Activated effector memory CD4-positive, alpha-beta T cell treated with Interleukin-2 at 50 U/mL for 16 hours (primary cell): ENCODE measurements around the gene FIZ1.

Experiments used
- DNase-seq: peaks from one replicate; pipeline ENCODE4 v3.0.0-alpha.2; 2020

The FIZ1 gene

DNA sequence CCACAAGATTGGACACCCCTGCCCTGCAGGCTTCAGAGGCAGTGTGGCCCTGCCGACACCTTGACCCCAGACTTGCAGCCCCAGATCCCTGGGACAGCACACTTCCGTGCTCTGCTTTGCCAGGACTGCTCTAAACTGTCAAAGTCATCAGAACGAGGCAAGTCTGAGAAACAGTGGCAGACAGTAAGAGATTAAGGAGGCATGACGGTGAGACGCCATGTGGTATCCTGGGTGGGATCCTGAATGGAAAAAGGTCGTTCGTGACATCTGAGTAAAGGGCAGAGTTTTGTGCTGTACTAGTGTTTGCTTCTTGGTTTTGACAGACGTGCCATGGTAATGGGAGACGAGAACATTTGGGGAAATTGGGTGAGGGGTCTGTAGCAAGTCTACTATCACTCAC, 32.5 kb downstream of the FIZ1 start:
- DNase-seq = no peak

DNA sequence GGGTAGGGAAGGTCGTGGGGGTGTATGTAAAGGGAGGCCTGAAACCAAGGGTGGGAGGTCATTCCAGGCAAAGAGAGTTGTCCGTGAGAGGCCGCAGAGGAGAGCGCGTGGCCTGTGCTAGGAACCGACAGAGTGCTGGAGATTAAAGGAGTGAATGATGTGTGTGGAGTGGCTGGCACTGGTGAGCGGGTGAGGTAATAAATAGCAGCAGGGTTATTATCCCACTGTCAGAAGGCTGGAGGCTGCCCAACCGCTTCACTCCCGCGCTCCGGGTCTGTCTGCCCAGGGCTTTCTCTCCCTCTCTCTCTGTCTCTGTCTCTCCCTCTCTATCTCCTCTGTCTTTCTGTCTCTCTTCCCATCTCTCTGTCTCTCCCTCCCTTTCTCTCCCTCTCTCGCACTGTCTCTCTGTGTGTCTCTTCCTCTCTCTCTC, 36.0 kb downstream of the FIZ1 start:
- no peak for DNase-seq

DNA sequence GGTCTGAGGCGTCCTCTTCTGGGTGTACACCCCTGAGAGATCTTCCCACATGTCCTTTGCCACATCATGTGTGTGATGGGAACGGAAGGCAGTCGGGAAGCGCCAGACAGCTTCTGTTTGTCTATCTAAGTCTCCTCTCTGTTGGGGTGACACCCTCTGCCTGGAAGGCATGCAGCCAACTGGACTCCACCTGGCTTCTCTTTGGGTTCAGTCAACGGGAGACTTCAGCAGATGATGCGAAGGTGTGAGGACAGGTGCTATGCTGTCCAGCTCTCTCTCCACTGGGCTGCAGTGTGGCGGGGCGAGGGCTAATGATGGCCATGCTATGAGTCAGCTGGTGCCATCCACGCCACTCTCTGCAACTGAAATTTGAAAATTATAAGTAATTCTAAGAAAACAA, 39.6 kb downstream of the FIZ1 start:
- no peak for DNase-seq

DNA sequence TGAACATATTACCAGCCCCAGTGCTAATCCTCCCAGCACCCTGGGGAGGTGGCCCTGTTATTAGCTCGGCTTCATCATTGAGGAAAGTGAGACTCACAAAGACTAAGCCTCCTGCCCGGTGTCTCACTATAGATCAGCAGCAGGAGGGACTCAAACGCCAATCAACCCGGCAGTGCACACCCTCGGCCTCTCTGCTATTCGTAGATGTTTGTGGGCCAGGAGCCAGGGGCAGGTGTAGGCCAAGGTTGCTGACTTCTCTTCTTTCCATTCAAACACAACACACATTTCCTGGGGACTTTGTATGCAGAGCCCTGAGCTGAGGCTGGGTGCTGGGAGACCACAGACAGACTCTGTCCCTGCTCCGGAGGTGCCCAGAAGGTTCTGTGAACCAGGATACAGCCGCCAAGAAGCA, 44.6 kb downstream of the FIZ1 start:
- no peak for DNase-seq

DNA sequence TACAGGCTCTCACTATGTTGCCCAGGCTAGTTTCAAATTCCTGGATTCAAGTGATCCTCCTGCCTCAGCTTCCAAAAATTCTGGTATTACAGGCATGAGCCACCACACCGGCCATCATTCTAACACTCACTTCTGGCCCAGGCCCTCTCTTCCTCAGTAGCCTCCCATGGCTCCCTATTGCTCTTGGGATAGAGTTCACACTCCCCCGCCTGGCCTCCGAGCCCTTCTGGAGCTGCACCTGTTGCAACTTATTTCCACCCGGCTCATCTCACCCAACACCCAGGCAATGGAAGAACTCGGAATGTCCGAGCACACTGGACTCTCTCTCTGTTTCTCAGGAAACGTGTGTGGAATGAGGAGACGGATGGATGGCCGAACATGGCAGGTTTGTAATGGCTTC, 45.0 kb downstream of the FIZ1 start:
- no peak for DNase-seq

DNA sequence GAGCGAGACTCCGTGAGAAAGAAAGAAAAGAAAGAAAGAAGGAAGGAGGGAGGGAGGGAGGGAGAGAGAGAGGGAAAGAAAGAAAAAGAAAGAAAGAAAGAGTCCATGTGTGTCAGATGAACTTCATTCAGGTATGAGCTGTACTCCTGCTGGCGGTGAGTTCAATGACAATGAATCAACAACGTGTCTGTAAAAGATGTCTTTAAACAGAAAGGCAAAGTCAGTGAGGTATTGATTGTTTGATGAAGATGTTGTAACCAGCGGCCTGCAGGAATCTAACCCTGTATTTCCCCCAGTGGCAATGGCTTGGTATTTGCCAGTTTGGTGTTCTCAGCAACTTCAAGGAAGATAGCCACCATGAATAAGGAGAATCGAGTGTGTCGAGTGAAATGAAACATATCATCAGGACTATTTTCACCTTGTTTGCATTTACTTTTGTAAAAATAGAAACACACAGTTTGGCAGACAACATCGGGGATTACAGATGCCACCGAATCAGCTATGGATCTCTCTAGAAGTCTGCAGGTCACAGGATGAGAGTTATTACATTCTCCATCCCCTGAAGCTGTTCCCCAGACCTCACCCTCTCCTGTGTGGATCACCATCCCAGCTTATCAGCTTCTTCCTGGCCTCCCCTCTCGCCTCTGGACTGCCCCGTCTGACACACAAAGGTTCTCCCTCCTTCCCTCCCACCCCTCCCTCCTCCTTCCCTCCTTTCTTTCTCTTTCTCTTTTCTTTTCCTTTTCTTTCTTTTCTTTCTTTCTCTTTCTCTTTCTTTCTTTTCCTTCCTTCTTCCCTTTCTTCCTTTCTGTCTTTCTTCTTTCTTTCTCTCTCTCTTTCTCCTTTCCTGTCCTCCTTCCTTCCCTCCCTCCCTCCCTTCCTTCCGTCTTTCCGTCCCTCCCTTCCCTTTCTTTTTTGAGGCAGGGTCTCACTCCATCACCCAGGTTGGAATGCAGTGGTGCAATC, 45.8 kb downstream of the FIZ1 start:
- no peak for DNase-seq

DNA sequence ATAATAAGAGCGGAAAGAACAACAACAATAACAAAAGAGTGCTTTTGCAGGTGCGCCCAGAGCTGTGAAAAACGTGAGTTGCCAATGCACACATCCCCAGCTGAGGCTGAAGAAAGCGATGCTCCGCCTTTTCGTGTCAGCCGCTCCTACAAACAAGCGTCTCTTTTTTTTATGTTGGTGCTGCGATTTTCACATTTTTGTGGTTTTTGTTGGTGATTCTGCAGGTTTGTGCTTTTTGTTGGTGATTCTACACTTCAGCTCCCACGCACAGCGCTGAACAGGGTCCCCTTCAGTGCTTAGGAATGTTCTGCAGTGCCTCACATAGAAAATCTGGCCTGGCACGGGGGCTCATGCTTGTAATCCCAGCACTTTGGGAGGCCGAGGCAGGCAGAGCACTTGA, 46.7 kb downstream of the FIZ1 start:
- no peak for DNase-seq

DNA sequence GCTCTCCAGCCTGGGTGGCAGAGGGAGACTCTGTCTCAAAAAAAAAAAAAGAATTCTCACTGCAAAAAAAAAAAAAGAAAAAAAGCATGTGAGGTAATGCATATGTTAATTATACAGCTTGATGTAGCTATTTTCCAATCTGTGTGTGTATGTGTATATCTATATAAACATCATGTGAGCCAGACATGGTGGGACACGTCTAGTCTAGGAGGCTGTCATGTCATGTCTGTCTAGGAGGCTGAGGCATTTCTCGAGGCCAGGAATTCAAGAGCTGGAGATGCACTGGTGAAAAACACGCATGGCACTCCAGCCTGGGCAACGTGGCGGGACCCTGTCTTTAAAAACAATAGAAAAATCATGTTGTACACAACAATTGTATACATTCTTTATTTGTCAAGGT, 47.1 kb downstream of the FIZ1 start:
- no peak for DNase-seq

DNA sequence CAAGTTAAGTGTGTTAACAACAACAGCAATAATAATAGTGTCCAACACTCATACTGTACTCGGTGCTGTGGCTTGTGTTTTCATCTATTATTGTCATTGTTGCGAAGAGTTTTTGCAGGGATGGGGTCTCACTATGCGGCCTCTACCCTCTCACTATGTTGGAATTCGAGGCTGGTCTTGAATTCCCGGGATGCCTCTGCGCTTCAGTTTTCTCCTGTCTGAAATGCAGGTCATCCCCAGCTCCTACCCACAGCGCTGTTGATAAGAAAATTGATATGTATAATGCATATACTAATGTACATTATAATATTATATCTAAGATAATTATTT, 49.0 kb downstream of the FIZ1 start:
- no peak for DNase-seq

DNA sequence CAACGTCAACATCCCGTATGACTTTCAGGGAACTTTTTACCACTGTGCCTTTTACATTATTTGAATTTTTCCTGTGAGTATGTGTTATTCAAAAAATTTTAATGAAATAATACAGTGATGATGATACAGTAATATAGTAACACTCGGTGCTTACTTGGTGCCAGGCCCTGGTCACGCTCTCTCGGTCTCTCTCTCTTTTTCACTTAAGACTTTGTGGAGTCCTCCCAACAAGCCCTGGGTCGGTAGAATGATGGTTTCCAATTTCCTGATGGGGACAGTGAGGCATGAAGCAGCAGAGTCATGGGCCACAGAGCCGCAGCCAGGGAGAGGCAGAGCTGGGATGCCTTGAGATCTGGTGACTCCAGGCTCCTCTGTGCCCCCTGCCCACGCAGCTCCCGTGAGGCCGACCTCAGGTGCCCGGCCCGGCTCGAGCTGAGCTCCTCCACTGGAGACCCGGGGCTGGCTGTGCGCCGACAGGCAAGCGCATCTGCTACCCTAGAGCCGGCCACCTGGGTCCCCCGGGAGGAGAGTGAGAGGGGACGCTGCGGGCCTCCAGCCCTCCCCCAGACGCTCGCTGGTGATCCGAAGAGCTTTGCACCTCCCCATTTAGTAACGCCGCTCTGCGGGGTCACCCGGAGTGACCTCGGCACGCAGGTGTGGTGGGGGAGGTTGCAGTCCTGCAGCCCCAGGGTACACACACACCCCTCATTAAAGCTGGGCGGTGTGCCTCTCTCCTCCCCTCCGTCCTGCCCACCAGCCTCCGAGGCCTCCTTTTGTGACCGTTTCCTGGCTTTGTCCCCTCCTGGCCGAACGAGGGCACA, 49.6 kb downstream of the FIZ1 start:
- DNase-seq = no peak

DNA sequence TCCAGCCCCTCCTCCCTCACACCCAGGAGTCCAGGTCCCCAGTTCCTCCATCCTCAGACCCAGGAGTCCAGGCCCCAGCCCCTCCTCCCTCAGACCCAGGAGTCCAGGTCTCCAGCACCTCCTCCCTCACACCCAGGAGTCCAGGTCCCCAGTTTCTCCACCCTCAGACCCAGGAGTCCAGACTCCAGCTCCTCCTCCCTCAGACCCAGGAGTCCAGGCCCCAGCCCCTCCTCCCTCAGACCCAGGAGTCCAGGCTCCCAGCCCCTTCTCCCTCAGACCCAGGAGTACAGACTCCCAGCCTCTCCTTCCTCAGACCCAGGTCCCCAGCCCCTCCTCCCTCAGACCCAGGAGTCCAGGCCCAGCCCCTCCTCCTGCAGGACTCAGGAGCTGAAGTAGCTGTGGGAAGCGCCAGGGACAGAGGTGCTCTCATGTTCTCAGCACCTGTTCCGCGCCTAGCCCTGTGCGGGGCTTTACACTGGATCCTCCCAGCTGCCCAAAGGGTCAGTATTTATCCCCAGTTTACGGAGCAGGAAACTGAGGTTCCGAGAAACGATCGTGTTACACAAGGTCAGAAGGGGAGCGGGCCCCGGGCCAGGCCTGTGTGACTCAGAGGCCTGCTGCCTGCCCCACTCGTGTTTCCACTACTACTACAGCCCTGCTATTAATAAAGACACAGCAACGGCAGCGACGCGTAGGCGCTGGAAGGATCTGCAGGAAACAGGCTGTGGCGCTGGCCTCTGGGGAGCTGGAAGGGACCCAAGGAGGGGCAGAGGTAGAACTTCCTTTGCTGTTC, 52.3 kb downstream of the FIZ1 start:
- no peak for DNase-seq

DNA sequence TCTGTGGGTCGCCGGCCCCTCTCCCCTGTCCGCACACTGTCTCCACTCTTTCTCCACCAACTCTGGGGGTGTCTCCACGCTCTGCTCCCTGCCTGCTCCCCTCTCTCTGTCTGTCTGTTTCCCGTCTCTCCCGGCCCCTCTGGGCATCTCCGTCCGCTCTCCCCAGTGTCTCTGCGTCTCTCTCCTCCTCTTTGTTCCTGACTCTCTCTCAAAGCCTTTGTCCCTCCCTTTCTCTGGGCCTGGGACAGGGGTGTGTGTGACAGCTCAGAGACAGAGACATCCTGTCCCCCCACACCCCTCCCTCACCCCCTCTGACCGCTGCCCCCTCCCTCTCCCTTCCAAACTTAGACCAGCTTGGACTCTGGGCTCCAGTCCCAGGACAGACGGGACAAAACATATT, 53.3 kb downstream of the FIZ1 start:
- DNase-seq = no peak

DNA sequence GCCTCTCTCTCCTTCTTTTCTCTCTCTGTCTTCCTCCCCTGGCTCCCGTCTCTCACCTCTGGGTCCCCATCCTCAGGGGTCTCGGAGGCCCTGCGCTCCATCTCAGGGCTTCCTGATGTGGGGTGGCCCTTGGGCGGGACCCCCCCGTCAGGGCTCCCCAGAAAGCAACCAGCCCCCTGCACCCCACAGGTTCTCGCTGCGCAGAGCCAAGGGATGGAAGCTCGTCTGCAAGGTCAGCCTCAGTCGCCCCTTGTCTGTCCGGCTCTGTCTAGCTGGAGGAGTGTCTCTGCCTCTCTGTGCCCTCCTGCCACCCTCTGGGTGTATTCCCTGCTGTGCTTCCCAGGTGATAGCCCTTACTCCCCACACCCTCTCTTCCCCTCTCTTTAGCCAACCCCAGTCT, 53.9 kb downstream of the FIZ1 start, which contains the start of gene SBK3:
Gene SBK3 (minus strand): TSS at position 101 of the 400 bp plus-strand sequence. CDS start 0 bp downstream, at position 101.
- no peak for DNase-seq

DNA sequence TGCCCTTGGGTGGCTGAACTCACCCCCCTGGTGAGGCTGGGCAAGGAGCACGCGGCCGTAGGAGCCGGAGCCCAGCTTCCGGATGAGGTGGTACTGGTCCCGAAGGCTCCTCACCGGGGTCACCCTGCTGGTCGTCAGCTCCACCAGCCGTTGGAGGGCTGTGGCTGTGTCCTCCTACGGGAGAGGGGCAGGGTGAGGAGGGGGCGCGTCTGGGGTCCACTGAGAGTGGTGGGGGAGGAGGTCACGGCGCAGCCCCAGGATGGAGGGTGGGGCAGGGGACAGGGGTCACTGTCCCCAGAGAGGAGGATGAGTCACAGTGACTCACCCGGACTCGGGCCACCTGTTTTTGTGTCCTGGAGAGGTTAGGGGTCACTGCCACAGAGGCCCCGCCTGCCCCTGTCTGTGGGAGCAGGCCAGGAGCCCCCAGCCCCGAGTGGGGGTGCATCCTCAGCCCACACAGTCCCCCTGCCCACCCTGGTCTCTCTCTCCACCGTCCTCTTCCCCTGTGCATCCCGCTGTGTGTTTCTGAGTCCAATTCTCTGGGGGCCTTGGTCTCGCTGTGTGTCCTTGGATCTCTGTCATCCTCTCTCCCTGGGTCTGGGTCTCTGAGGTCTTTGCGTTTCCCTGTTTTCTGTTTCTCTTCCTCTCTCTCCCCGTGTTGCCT, 54.4 kb downstream of the FIZ1 start:
- DNase-seq = no peak

DNA sequence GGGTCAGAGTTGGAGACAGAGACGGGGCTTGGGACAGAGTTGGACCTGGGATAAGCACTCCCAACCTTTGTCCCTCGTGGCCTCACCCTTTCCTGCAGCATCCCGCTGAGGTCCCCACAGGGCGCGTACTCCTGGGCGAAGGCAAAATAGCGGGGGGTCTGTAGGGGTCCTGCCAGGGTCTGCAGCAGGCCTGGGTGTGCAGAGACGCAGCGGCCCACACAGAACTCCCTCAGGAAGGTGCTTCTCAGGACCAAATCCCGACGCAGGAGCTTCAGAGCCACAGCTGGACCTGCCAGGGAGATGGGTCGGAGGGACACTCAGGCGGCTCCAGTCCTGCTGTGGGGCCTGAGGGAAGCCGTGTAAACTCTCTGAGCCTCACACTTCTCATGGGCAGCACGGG, 55.3 kb downstream of the FIZ1 start:
- DNase-seq = no peak

DNA sequence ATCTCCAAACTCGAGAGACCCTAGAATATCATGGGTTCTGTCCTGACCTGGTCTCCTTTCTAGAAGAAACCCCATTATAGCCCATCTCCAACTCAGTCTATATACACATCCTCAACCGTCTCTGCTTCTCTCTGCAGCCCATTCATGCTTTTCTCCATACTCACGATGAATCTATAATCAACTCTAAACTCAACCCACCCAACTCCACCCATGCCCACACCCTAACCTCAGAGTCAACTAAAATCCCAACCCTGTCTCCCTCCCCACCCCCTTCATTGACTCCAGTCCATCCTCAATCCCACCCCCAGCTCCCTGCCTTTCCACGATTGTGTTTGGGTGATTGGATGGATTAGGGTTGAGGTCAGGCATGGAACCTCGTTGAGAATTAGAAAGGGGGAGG, 55.8 kb downstream of the FIZ1 start:
- DNase-seq = no peak

DNA sequence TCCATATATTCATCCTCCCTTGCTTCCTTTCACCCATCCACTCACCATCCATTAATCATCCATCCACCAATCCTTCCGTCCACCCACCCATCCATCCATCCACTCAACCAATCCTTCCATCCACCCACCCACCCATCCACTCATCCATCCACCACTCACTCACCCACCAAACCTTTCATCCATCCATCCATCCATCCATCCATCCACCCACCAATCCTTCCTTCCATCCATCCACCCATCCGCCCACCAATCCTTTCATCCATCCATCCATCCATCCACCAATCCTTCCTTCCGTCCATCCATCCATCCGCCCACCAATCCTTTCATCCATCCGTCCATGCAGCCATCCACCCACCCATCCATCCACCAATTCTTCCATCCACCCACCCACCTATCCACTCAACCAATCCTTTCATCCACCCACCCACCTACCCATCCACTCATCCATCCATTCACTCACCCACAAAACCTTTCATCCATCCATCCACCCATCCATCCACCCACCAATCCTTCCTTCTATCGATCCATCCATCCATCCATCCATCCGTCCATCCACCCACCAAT, 56.9 kb downstream of the FIZ1 start:
- no peak for DNase-seq
